H9 (cell line): Measurements from ENCODE around the gene RAD21L1. TPM values are rescaled to one million over a fixed set of nuclear protein-coding genes. Genes with fewer than 3 reads are reported as not detected.

ENCODE experiments used
- DNase-seq: peaks from one replicate; pipeline ENCODE4 v3.0.0-alpha.2; 2017
- H2AFZ ChIP-seq: one replicate; pipeline ENCODE4 v1.6.1; 2013; ENCODE audit warnings: mild to moderate bottlenecking, low read length, control low read depth, moderate library complexity
- H2AK5ac ChIP-seq: 2 replicates; pipeline ENCODE4 v1.6.1; 2013; ENCODE audit warnings: low read length, control low read depth, mixed read lengths; ENCODE audit not compliant: insufficient read length
- H2BK120ac ChIP-seq: one replicate; pipeline ENCODE4 v1.6.1; 2013; ENCODE audit warnings: low read depth, mild to moderate bottlenecking, low read length, control low read depth, inconsistent platforms; ENCODE audit not compliant: poor library complexity, severe bottlenecking
- H2BK12ac ChIP-seq: 2 replicates; pipeline ENCODE4 v1.6.1; 2013; ENCODE audit warnings: low read length, control low read depth, mixed read lengths, low read depth; ENCODE audit not compliant: insufficient read length
- H2BK15ac ChIP-seq: 2 replicates; pipeline ENCODE4 v1.6.1; 2013; ENCODE audit warnings: low read depth, low read length, control low read depth
- H2BK20ac ChIP-seq: one replicate; pipeline ENCODE4 v1.6.1; 2013; ENCODE audit warnings: low read depth, mild to moderate bottlenecking, low read length, control low read depth, inconsistent platforms; ENCODE audit not compliant: poor library complexity, severe bottlenecking
- H2BK5ac ChIP-seq: 2 replicates; pipeline ENCODE4 v1.6.1; 2013; ENCODE audit warnings: low read length, control low read depth, mixed read lengths; ENCODE audit not compliant: insufficient read length
- H3K14ac ChIP-seq: 2 replicates; pipeline ENCODE4 v1.6.1; 2013; ENCODE audit warnings: low read length, control low read depth; ENCODE audit not compliant: insufficient read depth
- H3K18ac ChIP-seq: 2 replicates; pipeline ENCODE4 v1.6.1; 2013; ENCODE audit warnings: low read depth, mild to moderate bottlenecking, mixed read lengths, low read length, control low read depth; ENCODE audit not compliant: insufficient read length
- H3K23ac ChIP-seq: 2 replicates; pipeline ENCODE4 v1.6.1; 2013; ENCODE audit warnings: low read length, control low read depth, mixed read lengths, low read depth; ENCODE audit not compliant: insufficient read length
- H3K23me2 ChIP-seq: 2 replicates; pipeline ENCODE4 v1.6.1; 2013; ENCODE audit warnings: low read depth, mild to moderate bottlenecking, mixed read lengths, low read length, control low read depth; ENCODE audit not compliant: insufficient read length, poor library complexity, severe bottlenecking
- H3K27ac ChIP-seq: 2 replicates; pipeline ENCODE4 v1.5.1; 2013; ENCODE audit warnings: low read length, control low read depth, mixed read lengths, low read depth; ENCODE audit not compliant: insufficient read length
- H3K27me3 ChIP-seq: 2 replicates; pipeline ENCODE4 v1.6.1; 2013; ENCODE audit warnings: low read length, control low read depth, inconsistent platforms; ENCODE audit not compliant: insufficient read depth
- H3K4ac ChIP-seq: 2 replicates; pipeline ENCODE4 v1.6.1; 2013; ENCODE audit warnings: low read depth, mild to moderate bottlenecking, control low read depth, inconsistent platforms, low read length, moderate library complexity
- H3K4me1 ChIP-seq: 2 replicates; pipeline ENCODE4 v1.6.1; 2013; ENCODE audit warnings: low read length, control low read depth, inconsistent platforms; ENCODE audit not compliant: insufficient read depth
- H3K4me2 ChIP-seq: 2 replicates; pipeline ENCODE4 v1.6.1; 2013; ENCODE audit warnings: low read length, control low read depth, mixed read lengths; ENCODE audit not compliant: insufficient read length, insufficient read depth
- H3K56ac ChIP-seq: 2 replicates; pipeline ENCODE4 v1.6.1; 2013; ENCODE audit warnings: low read depth, mild to moderate bottlenecking, mixed read lengths, low read length, control low read depth; ENCODE audit not compliant: insufficient read length
- H3K79me1 ChIP-seq: 2 replicates; pipeline ENCODE4 v1.6.1; 2013; ENCODE audit warnings: low read depth, mild to moderate bottlenecking, moderate library complexity, low read length, control low read depth, inconsistent platforms; ENCODE audit not compliant: insufficient read depth, poor library complexity, severe bottlenecking
- H3K79me2 ChIP-seq: 2 replicates; pipeline ENCODE4 v1.6.1; 2013; ENCODE audit warnings: low read length, control low read depth, inconsistent platforms; ENCODE audit not compliant: insufficient read depth
- H3K9ac ChIP-seq: 2 replicates; pipeline ENCODE4 v1.6.1; 2013; ENCODE audit warnings: low read length, control low read depth, mixed read lengths; ENCODE audit not compliant: insufficient read length; ENCODE audit errors: extremely low read depth
- H3K9me3 ChIP-seq: one replicate; pipeline ENCODE4 v1.6.1; 2013; ENCODE audit warnings: low read depth, low read length, inconsistent platforms; ENCODE audit not compliant: control insufficient read depth
- H3T11ph ChIP-seq: one replicate; pipeline ENCODE4 v1.6.1; 2013; ENCODE audit warnings: mild to moderate bottlenecking, low read length, control low read depth, inconsistent platforms
- H4K20me1 ChIP-seq: one replicate; pipeline ENCODE4 v1.6.1; 2013; ENCODE audit not compliant: control insufficient read depth, insufficient read length, insufficient read depth
- H4K5ac ChIP-seq: 2 replicates; pipeline ENCODE4 v1.6.1; 2013; ENCODE audit warnings: low read depth, mild to moderate bottlenecking, mixed read lengths, low read length, control low read depth; ENCODE audit not compliant: insufficient read length
- H4K8ac ChIP-seq: replicated peaks from 2 replicates; pipeline ENCODE4 v1.6.1; 2013; ENCODE audit warnings: low read length, control low read depth, mixed read lengths, low read depth; ENCODE audit not compliant: insufficient read length
- H4K91ac ChIP-seq: 2 replicates; pipeline ENCODE4 v1.6.1; 2013; ENCODE audit warnings: low read depth, mild to moderate bottlenecking, moderate library complexity, mixed read lengths, low read length, control low read depth; ENCODE audit not compliant: insufficient read length
- H3K27ac Mint-ChIP-seq, 3 experiments: 2 replicates in 2 of 3; 3 replicates in 1 of 3; pipeline ENCODE4 v1.8.0; 2020 to 2021; ENCODE audit warnings: mixed read lengths in 3 of 3, mild to moderate bottlenecking in 1 of 3, moderate library complexity in 1 of 3
- H3K27me3 Mint-ChIP-seq: 2 replicates; pipeline ENCODE4 v1.8.0; 2021; ENCODE audit warnings: low read depth, mild to moderate bottlenecking, moderate library complexity, mixed read lengths
- H3K36me3 Mint-ChIP-seq, 3 experiments: 2 replicates in 2 of 3; 3 replicates in 1 of 3; pipeline ENCODE4 v1.8.0; 2020 to 2021; ENCODE audit warnings: low read depth in 3 of 3, mixed read lengths in 3 of 3; ENCODE audit not compliant: insufficient read depth in 1 of 3
- H3K4me1 Mint-ChIP-seq, 2 experiments: 2 replicates each; pipeline ENCODE4 v1.8.0; 2020; ENCODE audit warnings: mixed read lengths in 2 of 2
- H3K4me3 Mint-ChIP-seq, 2 experiments: 2 replicates in 1 of 2; 3 replicates in 1 of 2; pipeline ENCODE4 v1.8.0; 2020 to 2021; ENCODE audit warnings: mild to moderate bottlenecking in 2 of 2, mixed read lengths in 2 of 2, moderate library complexity in 1 of 2
- H3K9me3 Mint-ChIP-seq, 2 experiments: 2 replicates in 1 of 2; 3 replicates in 1 of 2; pipeline ENCODE4 v1.8.0; 2020; ENCODE audit warnings: mild to moderate bottlenecking in 2 of 2, mixed read lengths in 2 of 2, moderate library complexity in 1 of 2
- WGBS: extraction: QIAGEN DNeasy Blood & Tissue Kit; methylation state at CpG from one replicate; pipeline ENCODE4 v1.1.7; 2013; ENCODE audit warnings: missing lambda C conversion rate, low lambda C conversion rate, mixed read lengths; ENCODE audit not compliant: insufficient read length; ENCODE audit errors: extremely low coverage; 5-methylcytosine and 5-hydroxymethylcytosine counted together
- total RNA-seq: library from RNA; stranded (reverse); gene quantifications from 2 replicates; pipeline ENCODE4 v1.2.1, GENCODE V29; 2021
- TF ChIP-seq, protein P1 (sequence below): fragments of 200-600 bp; sonication (generic); conservative IDR thresholded peaks from 3 replicates; pipeline ENCODE4 v1.8.0; 2021; ENCODE audit warnings: antibody characterized with exemption, mild to moderate bottlenecking

Gene RAD21L1
- total RNA-seq, 1 experiment from 2014 or later, result not detected

DNA sequence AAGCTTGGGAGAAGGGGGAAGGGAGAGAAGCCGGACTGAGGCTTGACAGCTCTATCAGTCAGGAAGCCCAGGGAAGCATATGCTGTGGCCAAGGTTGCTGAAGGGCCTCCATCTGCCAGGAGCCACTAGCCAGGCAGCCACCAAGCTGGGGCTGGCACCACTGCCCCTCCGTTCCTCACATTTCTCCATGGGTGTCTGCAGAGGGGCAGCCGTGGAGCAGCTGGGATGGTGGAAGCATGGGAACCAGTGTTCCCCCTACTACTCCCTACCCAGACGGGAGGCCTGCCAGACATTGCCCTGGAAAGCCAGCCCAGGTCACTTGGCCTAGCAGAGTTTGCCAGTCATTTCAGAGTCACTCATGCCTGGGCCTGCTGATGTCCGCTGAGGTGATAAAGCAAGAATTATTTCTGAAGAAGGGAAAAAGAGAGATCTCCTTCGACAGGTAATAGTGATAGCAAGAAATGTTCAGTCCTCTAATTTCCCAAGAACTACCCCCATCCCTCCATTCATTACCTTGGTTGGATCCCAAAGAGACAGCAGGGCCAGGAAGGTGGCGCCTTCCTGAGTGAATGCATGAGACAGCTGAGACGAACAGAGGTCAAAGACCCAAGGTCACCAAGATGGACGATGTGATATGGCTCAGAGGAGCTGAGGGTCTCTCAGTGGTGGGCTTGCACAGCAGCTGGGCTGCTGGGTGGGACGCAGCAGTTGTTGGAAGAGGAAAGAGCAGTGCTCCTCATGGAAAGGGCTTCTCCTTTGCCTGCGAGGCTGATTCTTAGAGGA is 62.1 kb downstream of the RAD21L1 start:
- H2AFZ ChIP-seq, result no peak overlapping the region
- H3K9me3 ChIP-seq, result no peaks in the 10 kb centered on the region
- no peak overlapping the region for H3K18ac ChIP-seq
- H4K20me1 ChIP-seq, result no peaks in the 10 kb centered on the region
- Mint-ChIP-seq H3K36me3 (no peaks in the 10 kb centered on the region), H3K27me3 (peaks cover 9% of the 10 kb centered on the region), H3K27ac (peak overlapping the region in 1 of 3 experiments; percentile 10; a peak in 1 of 7 replicates), H3K9me3 (no peaks in the 10 kb centered on the region), H3K4me3 (no peak overlapping the region), H3K4me1 (peaks cover 2 to 11% of the 10 kb centered on the region in 2 experiments; a peak in 3 of 4 replicates)
- no peak overlapping the region for H3K56ac ChIP-seq
- no peaks in the 10 kb centered on the region for H3K27me3 ChIP-seq
- H2BK120ac ChIP-seq, result no peak overlapping the region
- DNase-seq, result no peak
- H4K8ac ChIP-seq, result no peak overlapping the region
- H3K79me1 ChIP-seq, result no peaks in the 10 kb centered on the region
- no peak overlapping the region for H2BK5ac ChIP-seq
- no peak overlapping the region for H3K9ac ChIP-seq
- H3K4me1 ChIP-seq, result no peaks in the 10 kb centered on the region
- no peak overlapping the region for H3K4me2 ChIP-seq
- TF ChIP-seq, protein P1, sequence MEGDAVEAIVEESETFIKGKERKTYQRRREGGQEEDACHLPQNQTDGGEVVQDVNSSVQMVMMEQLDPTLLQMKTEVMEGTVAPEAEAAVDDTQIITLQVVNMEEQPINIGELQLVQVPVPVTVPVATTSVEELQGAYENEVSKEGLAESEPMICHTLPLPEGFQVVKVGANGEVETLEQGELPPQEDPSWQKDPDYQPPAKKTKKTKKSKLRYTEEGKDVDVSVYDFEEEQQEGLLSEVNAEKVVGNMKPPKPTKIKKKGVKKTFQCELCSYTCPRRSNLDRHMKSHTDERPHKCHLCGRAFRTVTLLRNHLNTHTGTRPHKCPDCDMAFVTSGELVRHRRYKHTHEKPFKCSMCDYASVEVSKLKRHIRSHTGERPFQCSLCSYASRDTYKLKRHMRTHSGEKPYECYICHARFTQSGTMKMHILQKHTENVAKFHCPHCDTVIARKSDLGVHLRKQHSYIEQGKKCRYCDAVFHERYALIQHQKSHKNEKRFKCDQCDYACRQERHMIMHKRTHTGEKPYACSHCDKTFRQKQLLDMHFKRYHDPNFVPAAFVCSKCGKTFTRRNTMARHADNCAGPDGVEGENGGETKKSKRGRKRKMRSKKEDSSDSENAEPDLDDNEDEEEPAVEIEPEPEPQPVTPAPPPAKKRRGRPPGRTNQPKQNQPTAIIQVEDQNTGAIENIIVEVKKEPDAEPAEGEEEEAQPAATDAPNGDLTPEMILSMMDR, result no peak
- H3T11ph ChIP-seq, result no peak overlapping the region
- H2BK20ac ChIP-seq, result no peak overlapping the region
- no peak overlapping the region for H3K23ac ChIP-seq
- no peak overlapping the region for H2BK12ac ChIP-seq
- no peak overlapping the region for H3K14ac ChIP-seq
- no CpG with 5 or more reads among the region's 11 CpGs for WGBS
- H3K4ac ChIP-seq, result no peak overlapping the region
- H2AK5ac ChIP-seq, result no peak overlapping the region
- H3K23me2 ChIP-seq, result no peaks in the 10 kb centered on the region
- no peak overlapping the region for H4K91ac ChIP-seq
- H3K27ac ChIP-seq, result no peak overlapping the region
- no peak overlapping the region for H2BK15ac ChIP-seq
- no peak overlapping the region for H4K5ac ChIP-seq
- H3K79me2 ChIP-seq, result no peaks in the 10 kb centered on the region
